Measurements from ENCODE around the gene CPD. TPM values are rescaled to one million over a fixed set of nuclear protein-coding genes. Genes with fewer than 3 reads are reported as not detected.

The CPD gene
- polyA plus RNA-seq, 1 of the 3 experiments (the other 2 are of a cell fraction): 12.5 TPM

DNA sequence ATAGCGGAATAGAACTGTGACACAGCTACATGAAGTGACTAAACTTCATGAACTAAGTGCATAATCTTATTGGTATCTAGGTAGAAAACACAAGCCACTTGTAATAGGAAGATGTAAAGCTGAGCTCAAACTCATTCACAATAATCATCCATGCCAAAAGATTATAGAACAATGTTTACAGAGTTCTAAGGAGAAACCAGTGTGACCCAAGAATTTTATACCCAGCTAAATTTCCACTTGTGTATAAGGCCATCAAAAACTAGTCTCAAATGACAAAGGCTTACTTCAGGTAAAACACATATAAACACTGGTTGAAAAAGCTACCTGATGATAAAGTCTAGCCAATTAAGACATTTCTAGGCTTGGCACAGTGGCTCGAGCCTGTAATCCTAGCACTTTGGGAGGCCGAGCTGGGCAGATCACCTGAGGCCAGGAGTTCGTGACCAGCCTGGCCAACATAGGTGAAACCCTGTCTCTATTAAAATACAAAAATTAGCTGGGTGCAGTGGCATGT lies 16.9 kb upstream of the CPD start:
- ChIA-PET CTCF (no interaction called here), POLR2A (no interaction called here)
- Histone ChIP-seq H3K79me2 (ENCODE audit: insufficient read depth) (no peaks in the 10 kb centered on the region), H3K9me2 (no peaks in the 10 kb centered on the region), H3K27ac (ENCODE audit: low read depth in 2 of 2, low read length in 1 of 2) (no peak overlapping the region), H3K27me3 (ENCODE audit: insufficient read depth) (no peaks in the 10 kb centered on the region), H3K4me2 (no peak overlapping the region), H2AFZ (ENCODE audit: low read depth) (no peak overlapping the region), H3K9ac (no peak overlapping the region), H4K20me1 (ENCODE audit: insufficient read depth) (no peaks in the 10 kb centered on the region), H3K9me3 (no peaks in the 10 kb centered on the region), H3K4me3 (ENCODE audit: low read depth in 2 of 2, low read length in 1 of 2) (no peak overlapping the region), H3F3A (replicated peaks; ENCODE audit: insufficient read depth) (no peaks in the 10 kb centered on the region), H3K4me1 (ENCODE audit: control insufficient read depth in 1 of 2, insufficient read depth in 2 of 2, low read depth in 1 of 2, low read length in 1 of 2) (no peaks in the 10 kb centered on the region), H3K36me3 (replicated peaks in 1 of 2; ENCODE audit: control insufficient read depth in 1 of 2, insufficient read depth in 2 of 2, low read length in 1 of 2) (no peaks in the 10 kb centered on the region)
- 86% methylated on average over 4 of the region's 4 CpGs for WGBS (ENCODE audit: low lambda C conversion rate)
- no peak for DNase-seq
- TF ChIP-seq NRF1 (IDR thresholded peaks at IDR 0.05; ENCODE audit: low read depth, low read length): no peak
- TF ChIP-seq, protein P1, sequence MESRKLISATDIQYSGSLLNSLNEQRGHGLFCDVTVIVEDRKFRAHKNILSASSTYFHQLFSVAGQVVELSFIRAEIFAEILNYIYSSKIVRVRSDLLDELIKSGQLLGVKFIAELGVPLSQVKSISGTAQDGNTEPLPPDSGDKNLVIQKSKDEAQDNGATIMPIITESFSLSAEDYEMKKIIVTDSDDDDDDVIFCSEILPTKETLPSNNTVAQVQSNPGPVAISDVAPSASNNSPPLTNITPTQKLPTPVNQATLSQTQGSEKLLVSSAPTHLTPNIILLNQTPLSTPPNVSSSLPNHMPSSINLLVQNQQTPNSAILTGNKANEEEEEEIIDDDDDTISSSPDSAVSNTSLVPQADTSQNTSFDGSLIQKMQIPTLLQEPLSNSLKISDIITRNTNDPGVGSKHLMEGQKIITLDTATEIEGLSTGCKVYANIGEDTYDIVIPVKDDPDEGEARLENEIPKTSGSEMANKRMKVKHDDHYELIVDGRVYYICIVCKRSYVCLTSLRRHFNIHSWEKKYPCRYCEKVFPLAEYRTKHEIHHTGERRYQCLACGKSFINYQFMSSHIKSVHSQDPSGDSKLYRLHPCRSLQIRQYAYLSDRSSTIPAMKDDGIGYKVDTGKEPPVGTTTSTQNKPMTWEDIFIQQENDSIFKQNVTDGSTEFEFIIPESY (IDR thresholded peaks at IDR 0.05; ENCODE audit: borderline replicate concordance, low read depth): no peak

DNA sequence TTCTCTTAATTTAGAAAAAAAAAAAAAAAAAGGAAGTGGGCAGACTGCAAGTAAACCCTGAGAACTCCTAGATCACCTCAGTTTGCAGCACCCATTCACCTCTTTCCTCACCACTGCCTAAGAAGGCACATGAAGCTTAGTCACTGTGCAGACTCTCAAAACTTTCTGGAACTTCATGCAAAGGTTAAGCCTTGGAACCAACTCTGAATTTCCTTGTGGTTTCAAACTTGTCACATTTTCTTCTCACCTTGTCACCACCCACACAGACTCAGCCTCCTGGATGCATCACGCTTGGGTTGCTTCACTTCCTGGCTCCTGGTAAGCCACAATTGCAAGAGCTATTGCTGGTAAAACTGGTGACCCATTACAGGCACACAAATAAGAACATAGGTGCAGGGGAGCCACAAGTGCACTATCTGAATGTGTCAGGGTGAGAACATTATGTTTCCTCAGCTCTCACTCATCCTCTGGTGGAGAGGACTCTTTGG lies 15.0 kb upstream of the CPD start:
- 61% methylated on average over 1 of the region's 1 CpG for WGBS (ENCODE audit: low lambda C conversion rate)
- ChIA-PET CTCF (interaction anchor here (0.8 to 1.0 kb wide), 2 partner anchors 8 to 113 kb away, joined by 3 read pairs; partner anchors contain the start of gene GOSR1), POLR2A (no interaction called here)
- H3K36me3 ChIP-seq (replicated peaks in 1 of 2; ENCODE audit: control insufficient read depth in 1 of 2, insufficient read depth in 2 of 2, low read length in 1 of 2): no peaks in the 10 kb centered on the region
- H3F3A ChIP-seq (replicated peaks; ENCODE audit: insufficient read depth): no peaks in the 10 kb centered on the region
- DNase-seq: no peak
- no peaks in the 10 kb centered on the region for H3K9me3 ChIP-seq
- no peak for TF ChIP-seq SIN3A (IDR thresholded peaks at IDR 0.05; ENCODE audit: borderline replicate concordance, low read depth, low read length)
- TF ChIP-seq FOXM1 (IDR thresholded peaks at IDR 0.05; ENCODE audit: low read depth): no peak
- no peak for TF ChIP-seq RAD21 (IDR thresholded peaks at IDR 0.05; ENCODE audit: low read length)
- TF ChIP-seq NRF1 (IDR thresholded peaks at IDR 0.05; ENCODE audit: low read depth, low read length): no peak
- TF ChIP-seq TAF1 (IDR thresholded peaks at IDR 0.05; ENCODE audit: borderline replicate concordance, low read depth, low read length): no peak
- no peak for TF ChIP-seq GABPA (IDR thresholded peaks at IDR 0.05; ENCODE audit: low read depth)
- H3K9me2 ChIP-seq: no peaks in the 10 kb centered on the region
- H3K27ac ChIP-seq (ENCODE audit: low read depth in 2 of 2, low read length in 1 of 2): no peak overlapping the region
- H3K9ac ChIP-seq: no peak overlapping the region
- H3K4me1 ChIP-seq (ENCODE audit: control insufficient read depth in 1 of 2, insufficient read depth in 2 of 2, low read depth in 1 of 2, low read length in 1 of 2): no peaks in the 10 kb centered on the region
- H3K27me3 ChIP-seq (ENCODE audit: insufficient read depth): no peaks in the 10 kb centered on the region
- no peak overlapping the region for H2AFZ ChIP-seq (ENCODE audit: low read depth)
- no peaks in the 10 kb centered on the region for H3K79me2 ChIP-seq (ENCODE audit: insufficient read depth)
- H4K20me1 ChIP-seq (ENCODE audit: insufficient read depth): no peaks in the 10 kb centered on the region
- no peak overlapping the region for H3K4me2 ChIP-seq
- H3K4me3 ChIP-seq (ENCODE audit: low read depth in 2 of 2, low read length in 1 of 2): no peak overlapping the region

GRCh38 chr17:30366536-30366935 lies 12.2 kb upstream of the CPD start:
- no peaks in the 10 kb centered on the region for H3K9me2 ChIP-seq
- DNase-seq: no peak
- peaks cover 0 to 5% of the 10 kb centered on the region in 2 experiments; a peak in 1 of 4 replicates for H3K4me1 ChIP-seq (ENCODE audit: control insufficient read depth in 1 of 2, insufficient read depth in 2 of 2, low read depth in 1 of 2, low read length in 1 of 2)
- H3K27ac ChIP-seq (ENCODE audit: low read depth in 2 of 2, low read length in 1 of 2): no peak overlapping the region
- H3K36me3 ChIP-seq (replicated peaks in 1 of 2; ENCODE audit: control insufficient read depth in 1 of 2, insufficient read depth in 2 of 2, low read length in 1 of 2): no peaks in the 10 kb centered on the region
- WGBS (ENCODE audit: low lambda C conversion rate): 71% methylated on average over 3 of the region's 3 CpGs
- no peaks in the 10 kb centered on the region for H4K20me1 ChIP-seq (ENCODE audit: insufficient read depth)
- ChIA-PET POLR2A (interaction anchor here (0.6 to 1.0 kb wide), 2 partner anchors 11 to 26 kb away, joined by 3 to 4 read pairs; no protein-coding TSS in a partner anchor), CTCF (interaction anchor here (0.9 to 1.4 kb wide), 5 partner anchors 10 to 111 kb away, joined by 3 to 5 read pairs (median 4); partner anchors contain the start of gene CPD)
- H3K27me3 ChIP-seq (ENCODE audit: insufficient read depth): no peaks in the 10 kb centered on the region
- H3F3A ChIP-seq (replicated peaks; ENCODE audit: insufficient read depth): peaks cover 5% of the 10 kb centered on the region
- no peak overlapping the region for H3K4me3 ChIP-seq (ENCODE audit: low read depth in 2 of 2, low read length in 1 of 2)
- no peaks in the 10 kb centered on the region for H3K9me3 ChIP-seq
- H2AFZ ChIP-seq (ENCODE audit: low read depth): no peak overlapping the region; the same call in 1 of the 2 replicates
- H3K9ac ChIP-seq: no peak overlapping the region
- no peak overlapping the region for H3K4me2 ChIP-seq
- no peaks in the 10 kb centered on the region for H3K79me2 ChIP-seq (ENCODE audit: insufficient read depth)
- TF ChIP-seq, protein P2, sequence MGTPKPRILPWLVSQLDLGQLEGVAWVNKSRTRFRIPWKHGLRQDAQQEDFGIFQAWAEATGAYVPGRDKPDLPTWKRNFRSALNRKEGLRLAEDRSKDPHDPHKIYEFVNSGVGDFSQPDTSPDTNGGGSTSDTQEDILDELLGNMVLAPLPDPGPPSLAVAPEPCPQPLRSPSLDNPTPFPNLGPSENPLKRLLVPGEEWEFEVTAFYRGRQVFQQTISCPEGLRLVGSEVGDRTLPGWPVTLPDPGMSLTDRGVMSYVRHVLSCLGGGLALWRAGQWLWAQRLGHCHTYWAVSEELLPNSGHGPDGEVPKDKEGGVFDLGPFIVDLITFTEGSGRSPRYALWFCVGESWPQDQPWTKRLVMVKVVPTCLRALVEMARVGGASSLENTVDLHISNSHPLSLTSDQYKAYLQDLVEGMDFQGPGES (IDR thresholded peaks at IDR 0.05; ENCODE audit: low read depth, low read length): no peak
- TF ChIP-seq FOXM1 (IDR thresholded peaks at IDR 0.05; ENCODE audit: low read depth): no peak
- TF ChIP-seq, protein P3, sequence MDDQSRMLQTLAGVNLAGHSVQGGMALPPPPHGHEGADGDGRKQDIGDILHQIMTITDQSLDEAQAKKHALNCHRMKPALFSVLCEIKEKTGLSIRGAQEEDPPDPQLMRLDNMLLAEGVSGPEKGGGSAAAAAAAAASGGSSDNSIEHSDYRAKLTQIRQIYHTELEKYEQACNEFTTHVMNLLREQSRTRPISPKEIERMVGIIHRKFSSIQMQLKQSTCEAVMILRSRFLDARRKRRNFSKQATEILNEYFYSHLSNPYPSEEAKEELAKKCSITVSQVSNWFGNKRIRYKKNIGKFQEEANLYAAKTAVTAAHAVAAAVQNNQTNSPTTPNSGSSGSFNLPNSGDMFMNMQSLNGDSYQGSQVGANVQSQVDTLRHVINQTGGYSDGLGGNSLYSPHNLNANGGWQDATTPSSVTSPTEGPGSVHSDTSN (IDR thresholded peaks at IDR 0.05): no peak
- TF ChIP-seq CHD2 (IDR thresholded peaks at IDR 0.05; ENCODE audit: low read length, partially characterized antibody): no peak
- TF ChIP-seq ELF1 (IDR thresholded peaks at IDR 0.05): no peak
- TF ChIP-seq MEF2A (IDR thresholded peaks at IDR 0.05; ENCODE audit: borderline replicate concordance, low read depth): no peak
- no peak for TF ChIP-seq FOSL2 (IDR thresholded peaks at IDR 0.05; ENCODE audit: borderline replicate concordance, low read depth)
- TF ChIP-seq SIN3A (IDR thresholded peaks at IDR 0.05; ENCODE audit: borderline replicate concordance, low read depth, low read length): no peak
- no peak for TF ChIP-seq JUND (IDR thresholded peaks at IDR 0.05)
